GM23248 (cell line): Measurements from ENCODE around the gene GRK2.

Experiments used
- EZH2 ChIP-seq: fragments of 200-600 bp; sonication (generic); IDR thresholded peaks from 2 replicates; pipeline ENCODE4 v1.6.1; 2018; ENCODE audit warnings: antibody characterized with exemption, mild to moderate bottlenecking; ENCODE audit not compliant: insufficient read depth, poor library complexity, severe bottlenecking
- EZH2phosphoT487 ChIP-seq: fragments of 200-600 bp; sonication (generic); IDR thresholded peaks from 2 replicates; pipeline ENCODE4 v1.6.1; 2018; ENCODE audit warnings: antibody characterized with exemption, moderate library complexity, mild to moderate bottlenecking, low read depth; ENCODE audit not compliant: insufficient read depth

GRCh38 chr11:67269401-67270255 lies 3.4 kb downstream of the GRK2 start:
- TF ChIP-seq EZH2, result no peak
- TF ChIP-seq EZH2phosphoT487, result no peak
